SU-DHL-6 (cell line): ENCODE measurements around the gene SRGAP1.

Experiments
- EZH2phosphoT487 ChIP-seq: fragments of 200-600 bp; sonication (generic), shearing (Covaris generic); conservative IDR thresholded peaks from 2 replicates; pipeline ENCODE4 v1.6.1; 2018; ENCODE audit warnings: mild to moderate bottlenecking, antibody characterized with exemption, low read length, moderate library complexity, mixed read lengths
- TF ChIP-seq, protein P1 (sequence below): fragments of 200-600 bp; sonication (generic); IDR thresholded peaks from one replicate; pipeline ENCODE4 v1.5.1; 2017; ENCODE audit warnings: antibody characterized with exemption, mild to moderate bottlenecking, low read length, moderate library complexity; ENCODE audit not compliant: insufficient read depth, poor library complexity, severe bottlenecking

DNA sequence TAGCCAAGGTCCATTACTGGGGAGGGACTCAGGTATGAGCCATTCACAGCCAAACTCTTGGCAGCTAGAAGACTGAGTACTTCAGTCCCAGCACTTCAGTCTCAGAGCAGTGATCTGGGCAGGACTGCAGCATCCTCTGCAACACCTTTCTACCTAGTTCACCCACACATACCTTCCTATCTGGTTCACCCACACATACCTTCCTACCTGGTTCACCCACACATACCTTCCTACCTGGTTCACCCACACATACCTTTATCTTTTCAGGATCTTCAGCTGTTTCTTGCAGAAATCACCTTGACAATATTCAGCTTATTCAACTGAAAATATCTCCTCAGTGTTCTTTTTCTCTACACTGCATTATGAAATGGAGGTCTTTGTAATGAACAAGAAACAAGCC, 101.3 kb downstream of the SRGAP1 start:
- TF ChIP-seq, protein P1, sequence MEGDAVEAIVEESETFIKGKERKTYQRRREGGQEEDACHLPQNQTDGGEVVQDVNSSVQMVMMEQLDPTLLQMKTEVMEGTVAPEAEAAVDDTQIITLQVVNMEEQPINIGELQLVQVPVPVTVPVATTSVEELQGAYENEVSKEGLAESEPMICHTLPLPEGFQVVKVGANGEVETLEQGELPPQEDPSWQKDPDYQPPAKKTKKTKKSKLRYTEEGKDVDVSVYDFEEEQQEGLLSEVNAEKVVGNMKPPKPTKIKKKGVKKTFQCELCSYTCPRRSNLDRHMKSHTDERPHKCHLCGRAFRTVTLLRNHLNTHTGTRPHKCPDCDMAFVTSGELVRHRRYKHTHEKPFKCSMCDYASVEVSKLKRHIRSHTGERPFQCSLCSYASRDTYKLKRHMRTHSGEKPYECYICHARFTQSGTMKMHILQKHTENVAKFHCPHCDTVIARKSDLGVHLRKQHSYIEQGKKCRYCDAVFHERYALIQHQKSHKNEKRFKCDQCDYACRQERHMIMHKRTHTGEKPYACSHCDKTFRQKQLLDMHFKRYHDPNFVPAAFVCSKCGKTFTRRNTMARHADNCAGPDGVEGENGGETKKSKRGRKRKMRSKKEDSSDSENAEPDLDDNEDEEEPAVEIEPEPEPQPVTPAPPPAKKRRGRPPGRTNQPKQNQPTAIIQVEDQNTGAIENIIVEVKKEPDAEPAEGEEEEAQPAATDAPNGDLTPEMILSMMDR: no peak
- no peak for TF ChIP-seq EZH2phosphoT487
